ENCODE measurements around the gene SHROOM2.

Gene SHROOM2

DNA sequence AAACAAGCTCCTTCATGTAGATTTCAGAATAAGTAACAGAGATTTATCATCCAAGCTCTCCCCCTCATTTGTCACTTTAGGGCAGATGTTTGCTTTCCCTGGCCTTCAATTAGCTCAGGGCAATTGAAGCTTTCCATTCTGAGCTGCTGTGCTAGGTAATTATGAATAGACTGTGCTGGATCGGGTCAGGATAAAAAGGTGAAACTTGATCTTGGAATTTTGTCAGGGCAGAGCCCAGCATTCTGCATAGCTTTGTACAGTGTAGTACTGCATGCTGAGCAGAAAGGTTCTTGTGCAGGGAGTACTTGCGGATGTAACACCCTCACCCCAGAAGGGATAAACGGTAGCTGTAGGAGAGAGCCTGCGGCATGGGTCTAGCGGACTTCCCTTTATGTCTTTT lies 116.9 kb downstream of the SHROOM2 start:
- no peak for DNase-seq

DNA sequence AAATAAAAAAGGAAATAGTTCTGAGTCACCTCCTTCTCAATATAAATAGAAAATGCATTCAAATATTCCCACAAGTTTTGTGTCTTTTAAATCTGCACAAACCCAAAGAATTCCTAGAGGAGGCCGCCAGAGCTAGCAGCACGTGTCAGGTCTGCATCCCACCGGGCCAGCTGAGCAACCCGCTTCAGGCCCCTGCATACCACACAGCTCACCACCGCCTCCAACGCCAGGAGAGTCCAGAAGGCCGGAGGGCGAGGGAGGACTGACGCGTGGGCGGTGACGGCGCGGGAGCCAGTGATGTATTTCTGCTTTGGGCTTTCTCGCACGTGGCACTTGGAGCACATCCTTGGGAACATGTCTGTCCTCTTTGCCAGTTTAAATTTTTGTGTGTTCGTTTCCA lies 119.1 kb downstream of the SHROOM2 start:
- DNase-seq = no peak

DNA sequence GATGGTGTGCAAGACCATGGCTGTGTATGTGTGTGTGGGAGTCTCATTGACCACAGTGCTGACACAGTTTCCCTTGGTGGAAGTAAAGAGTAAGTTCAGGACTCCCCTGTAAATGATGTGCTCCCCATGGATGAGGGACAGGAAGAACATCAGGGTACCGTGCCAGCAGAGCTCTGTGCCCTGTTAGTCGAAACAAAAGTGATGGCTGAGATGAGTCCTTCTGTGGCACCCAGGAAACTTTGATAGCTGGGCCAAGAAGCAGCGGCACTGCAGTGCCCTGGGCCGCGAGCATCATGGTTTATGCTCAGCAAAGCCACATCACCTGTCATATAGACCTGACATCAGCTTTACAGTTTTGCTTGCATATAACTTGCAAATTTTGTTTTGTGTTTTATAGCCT lies 119.5 kb downstream of the SHROOM2 start:
- DNase-seq = no peak

DNA sequence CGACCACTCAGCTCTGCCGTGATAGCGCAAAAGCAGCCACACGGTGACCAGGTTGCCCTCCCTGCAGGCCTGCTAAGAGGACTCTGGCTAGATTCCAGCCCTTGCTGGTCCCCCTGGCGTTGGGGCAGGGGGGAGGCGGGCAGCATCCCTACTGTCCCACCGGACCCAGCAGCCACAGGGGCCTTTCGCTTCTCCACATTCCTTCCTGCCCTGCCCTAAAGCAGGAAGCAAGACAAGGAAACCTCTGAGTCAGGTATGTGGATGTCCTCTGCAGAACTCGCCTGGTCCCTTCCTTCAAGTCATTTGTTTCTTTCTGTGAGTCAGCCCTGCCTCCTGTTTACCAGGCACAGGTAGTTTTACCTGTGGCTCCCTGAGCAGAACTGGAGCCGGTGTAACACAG lies 120.7 kb downstream of the SHROOM2 start:
- DNase-seq = no peak

DNA sequence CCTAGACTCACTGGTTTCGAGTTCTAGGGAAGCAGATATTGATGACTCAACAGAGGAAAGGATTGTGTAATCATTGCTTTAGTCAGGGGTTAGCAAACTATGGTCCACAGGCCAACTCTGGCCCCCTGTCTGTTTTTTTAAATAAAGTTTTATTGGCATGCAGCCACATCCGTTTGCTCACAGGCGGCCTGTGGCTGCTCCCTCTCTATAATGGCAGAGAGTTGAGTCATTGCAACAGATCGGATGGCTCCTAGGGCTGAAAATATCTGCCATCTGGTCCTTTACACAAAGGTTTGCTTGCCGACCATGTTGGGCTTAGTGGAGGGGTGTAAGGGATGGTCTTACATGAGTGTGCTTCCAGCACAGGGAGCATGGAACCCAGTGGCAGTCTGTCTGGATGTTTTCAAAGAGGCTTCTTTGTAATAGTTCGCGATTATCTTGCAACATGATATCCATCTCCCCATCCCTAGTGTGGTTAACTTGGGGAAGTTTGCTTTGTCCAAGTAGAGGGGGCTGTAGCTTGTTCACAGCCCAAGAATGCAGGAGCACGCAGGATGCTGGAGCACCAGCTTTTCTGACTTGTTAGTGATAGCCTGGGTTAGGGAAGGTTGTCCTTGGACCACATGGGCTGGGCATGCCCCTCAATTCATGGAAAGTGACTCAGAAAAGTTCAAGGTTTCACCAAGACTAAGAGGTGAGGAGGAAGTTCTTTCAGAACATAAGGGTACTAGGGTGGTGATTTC lies 121.6 kb downstream of the SHROOM2 start:
- no peak for DNase-seq

DNA sequence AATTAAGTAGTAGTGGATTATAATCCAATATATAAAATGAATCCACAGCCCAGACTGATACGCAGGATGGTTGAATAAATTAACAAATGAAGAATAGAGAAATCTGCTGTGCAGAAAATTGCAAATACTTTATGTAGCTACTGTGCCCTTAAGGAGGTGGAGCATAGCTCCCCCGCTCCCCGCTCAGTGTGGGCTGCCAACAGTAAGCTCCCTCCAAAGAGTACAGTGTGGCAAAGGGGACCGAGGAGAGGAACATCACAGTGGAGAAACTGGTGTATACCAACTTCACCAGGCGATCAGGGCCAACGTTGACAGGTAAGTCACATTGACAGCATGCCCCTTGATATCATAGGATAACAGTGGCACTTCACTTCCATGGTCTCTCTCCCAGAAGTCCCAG lies 123.0 kb downstream of the SHROOM2 start:
- DNase-seq = no peak

DNA sequence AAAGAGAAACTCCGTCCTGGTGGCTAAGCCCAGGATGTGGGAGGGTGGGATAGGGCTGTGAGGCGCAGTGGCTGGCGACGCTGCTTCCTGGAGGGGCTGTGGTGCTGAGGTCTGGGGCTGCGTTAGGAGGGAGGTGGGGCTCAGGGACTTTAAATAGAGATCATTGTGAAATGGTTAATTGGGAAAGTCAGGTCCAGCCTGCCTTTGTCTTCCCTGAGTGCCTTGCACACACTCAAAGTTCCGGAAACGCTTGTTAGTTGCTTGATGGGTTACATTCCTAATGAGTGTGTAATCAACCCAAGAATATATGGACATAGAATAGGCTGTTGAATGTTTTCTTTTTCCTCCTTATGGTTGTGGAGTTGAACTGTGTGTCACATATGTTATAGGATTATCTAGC lies 125.3 kb downstream of the SHROOM2 start:
- no peak for DNase-seq

DNA sequence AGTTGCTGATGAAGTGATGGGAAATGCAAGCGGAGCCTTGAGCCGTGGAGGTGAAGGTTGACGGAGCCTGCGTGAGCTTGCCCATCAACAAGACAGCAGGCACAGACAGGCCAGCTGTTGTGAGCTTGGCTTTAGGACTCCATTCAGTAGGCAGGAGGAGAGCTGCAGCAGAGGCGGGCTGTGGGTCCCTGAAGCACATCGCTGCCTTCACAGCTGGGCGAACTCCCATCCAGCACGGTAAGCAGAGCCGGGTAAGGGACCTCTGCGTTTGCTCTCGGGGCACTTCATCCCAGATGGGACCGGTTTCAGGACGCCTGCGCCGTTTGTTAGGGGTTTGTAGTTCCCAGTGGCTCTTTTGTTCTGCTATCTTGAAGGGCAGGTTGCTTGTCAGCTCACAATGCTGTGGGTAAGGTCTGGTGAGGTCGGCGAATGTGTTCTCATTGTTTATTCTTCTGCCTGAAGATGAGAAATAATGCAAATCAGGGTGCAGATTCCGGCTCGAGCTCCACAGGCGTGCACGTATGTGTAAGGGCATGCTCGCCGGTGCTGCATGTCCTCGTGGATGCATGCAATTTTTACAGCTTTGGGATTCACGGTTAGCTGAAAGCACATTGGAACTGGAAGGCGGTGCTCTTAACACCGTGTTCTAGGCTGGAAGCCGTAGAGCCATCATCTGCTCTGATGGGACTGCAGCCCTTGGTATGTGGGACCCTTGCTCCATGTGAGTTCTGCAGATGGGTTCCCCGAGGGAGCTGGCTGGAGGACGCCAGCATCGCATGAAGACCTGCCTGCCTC lies 126.3 kb downstream of the SHROOM2 start:
- peak; percentile 1 for DNase-seq

DNA sequence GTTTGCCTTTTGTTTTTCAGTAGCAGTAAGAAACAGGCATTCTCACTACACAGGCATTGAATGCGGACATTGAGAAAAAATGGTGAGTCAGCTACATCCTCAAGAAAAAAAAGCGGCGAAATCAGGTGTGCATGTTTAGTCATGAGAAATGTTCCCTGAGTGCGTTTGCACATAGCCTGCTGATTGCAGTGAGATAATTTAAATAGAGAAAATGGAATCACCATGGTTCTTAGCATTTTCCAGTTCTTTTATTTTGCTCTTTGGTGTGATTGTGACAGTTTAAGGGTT lies 126.9 kb downstream of the SHROOM2 start:
- DNase-seq = no peak

DNA sequence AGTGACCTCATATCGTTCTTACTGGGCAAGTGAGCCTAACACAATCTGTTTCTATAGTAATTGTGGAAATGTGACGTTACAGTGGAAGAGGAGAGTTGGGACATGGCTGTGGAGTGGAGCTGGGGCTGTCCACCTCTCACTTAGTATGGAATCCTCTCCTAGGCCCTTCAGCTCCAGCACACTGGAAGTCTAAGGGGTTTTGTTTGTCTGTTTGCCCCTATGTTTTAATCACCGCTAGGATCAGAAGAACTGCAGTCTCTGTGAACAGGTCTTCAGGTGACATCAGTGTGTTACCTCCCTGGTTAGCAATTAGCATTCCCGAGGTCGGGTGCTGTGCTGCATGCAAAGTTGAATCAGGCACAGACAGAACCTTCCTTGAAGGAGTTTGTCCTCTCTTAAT lies 131.6 kb downstream of the SHROOM2 start:
- DNase-seq = no peak

DNA sequence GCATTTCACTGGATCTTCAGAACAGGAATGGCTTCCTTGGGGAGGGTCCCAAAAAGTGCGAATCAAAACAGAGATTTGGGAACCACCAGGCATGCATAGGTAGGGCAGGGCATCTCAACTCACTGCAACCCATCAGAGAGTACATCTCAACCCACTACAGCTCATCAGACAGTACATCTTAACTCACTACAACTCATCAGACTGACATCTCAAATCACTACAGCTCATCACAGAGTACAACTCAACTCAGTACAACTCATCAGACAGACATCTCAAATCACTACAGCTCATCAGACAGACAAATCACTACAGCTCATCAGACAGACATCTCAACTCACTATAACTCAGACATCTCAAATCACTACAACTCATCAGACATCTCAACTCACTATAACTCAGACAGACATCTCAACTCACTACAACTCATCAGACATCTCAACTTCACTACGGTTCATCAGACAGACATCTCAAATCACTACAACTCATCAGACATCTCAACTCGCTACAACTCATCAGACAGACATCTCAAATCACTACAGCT lies 133.5 kb downstream of the SHROOM2 start:
- no peak for DNase-seq

DNA sequence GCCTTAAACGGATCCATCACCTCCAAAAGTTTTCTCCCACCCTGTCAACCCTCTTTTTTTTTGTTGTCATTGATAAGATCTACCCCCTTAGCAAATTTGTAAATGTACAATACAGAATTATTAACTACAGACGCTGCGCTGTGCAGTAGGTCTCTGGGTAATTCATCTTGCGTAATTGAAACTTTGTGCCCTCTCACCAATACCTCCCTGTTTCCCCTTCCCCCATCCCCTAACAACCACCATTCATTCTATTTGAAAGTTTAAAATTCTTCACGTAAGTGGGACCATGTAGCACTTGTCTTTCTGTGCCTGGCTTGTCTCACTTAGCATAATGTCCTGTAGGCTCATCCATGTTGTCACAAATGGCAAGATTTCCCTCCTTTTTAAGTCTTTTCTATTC lies 135.2 kb downstream of the SHROOM2 start:
- no peak for DNase-seq

DNA sequence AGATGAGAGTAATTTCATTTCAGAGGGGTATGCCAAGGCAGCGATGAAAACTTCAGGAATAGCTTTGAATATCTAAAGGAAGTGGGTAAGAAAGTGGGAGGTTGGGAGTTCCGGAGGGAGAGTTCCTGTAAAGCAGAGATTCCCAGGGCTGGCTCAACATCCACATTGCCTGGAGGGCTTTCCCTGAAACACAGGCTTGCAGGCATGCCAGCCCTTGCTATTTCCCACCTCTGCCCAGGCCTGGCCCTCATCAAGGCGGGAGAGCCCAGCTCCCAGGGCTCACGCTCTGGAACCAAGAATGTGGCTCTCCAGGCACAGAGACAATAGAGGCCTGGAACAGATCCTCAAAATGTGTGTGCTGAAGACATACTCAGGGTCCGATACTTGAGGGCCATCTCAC lies 137.1 kb downstream of the SHROOM2 start:
- DNase-seq = no peak

DNA sequence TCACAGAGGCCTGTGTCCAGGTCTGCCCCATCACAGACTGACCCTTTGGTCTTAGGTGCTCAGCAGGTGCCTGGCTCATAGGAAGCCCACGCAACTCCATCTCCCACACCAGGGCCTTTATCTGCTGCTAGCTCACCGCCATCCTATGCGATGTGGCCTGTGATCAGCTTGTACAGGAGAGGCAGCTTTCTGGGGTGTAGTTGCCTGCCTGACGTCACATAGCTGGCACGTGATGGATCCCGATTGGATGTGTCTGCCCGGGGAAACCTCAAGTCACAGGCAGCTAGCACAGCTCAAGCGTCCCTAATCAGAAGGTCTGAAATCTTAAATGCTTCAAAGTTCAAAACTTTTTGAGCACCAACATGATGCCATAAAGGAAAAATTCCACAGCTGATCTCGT lies 139.8 kb downstream of the SHROOM2 start:
- no peak for DNase-seq

DNA sequence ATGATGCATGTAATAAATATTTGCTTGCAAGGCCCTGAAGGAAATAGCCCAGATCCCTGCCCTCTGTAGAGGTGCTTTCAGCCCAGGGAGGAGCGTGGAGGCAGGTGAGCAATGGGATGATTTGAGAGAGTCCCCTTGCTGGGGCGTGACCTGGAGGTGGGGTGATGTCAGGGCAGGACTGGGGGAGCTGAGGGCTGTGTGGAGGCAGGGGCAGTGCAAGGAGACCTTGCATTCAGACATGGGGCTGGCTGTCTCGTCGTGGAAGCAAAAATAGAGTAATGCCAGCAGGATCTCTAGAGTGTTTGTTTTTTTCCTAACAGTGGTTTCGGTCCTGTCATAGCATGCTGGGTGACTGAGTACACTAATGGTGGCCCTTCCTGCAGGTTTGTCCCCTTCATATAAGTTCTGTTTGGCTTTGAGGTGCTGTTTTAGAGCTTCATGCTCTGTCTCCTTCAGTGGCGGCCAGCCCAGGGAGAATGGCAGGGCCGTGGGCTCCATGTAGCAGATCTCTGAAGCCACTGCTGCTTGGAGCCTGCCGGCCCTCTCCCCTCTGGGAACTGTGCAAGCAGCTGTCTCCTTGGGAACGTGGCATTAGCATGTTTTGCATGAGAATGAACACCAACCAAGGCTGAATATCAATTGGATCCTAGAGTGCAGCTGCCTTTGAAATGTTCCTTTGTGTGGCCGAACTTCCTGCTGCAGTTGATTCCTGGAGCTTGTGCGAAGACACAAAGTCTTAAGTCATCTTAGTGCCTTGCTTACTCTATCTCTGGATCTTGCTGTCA lies 141.7 kb downstream of the SHROOM2 start:
- no peak for DNase-seq

DNA sequence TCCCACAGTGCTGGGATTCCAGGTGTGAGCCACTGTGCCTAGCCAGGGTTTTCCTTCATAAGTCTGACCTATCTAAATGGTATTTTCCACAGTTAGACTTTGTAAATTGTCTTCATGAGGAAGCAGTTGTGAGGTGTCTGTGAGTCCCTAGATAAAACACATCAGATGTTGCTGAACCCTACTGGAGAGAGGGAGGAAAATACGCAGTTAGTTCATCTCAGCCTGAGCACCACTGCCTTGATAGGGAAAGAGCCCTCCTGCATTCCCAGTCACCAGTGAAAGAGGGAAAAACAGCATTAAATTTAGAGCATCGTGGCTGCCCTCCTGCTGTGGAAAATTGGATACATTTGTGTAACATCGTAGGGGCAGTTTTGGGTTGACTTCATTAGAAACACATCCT lies 149.2 kb downstream of the SHROOM2 start:
- DNase-seq = no peak

DNA sequence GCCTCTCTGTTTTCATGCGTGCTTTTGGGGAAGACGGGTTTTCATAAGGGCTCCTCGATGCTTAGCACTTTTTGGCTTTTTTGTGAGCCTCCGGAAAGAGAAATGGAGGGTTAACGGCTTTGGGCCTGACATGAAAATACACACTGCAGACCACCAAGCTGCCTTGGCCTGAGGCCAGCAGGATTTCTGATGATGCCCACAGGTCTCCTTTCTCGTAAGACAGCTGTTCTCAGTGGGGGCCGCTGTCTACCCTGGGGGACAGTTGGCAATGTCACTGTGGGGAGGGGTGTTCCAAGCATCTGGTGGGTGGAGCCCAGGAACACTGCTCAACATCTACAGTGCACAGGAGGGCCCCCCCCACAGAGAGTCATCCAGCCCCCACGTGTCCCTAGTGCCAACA lies 151.5 kb downstream of the SHROOM2 start:
- no peak for DNase-seq

DNA sequence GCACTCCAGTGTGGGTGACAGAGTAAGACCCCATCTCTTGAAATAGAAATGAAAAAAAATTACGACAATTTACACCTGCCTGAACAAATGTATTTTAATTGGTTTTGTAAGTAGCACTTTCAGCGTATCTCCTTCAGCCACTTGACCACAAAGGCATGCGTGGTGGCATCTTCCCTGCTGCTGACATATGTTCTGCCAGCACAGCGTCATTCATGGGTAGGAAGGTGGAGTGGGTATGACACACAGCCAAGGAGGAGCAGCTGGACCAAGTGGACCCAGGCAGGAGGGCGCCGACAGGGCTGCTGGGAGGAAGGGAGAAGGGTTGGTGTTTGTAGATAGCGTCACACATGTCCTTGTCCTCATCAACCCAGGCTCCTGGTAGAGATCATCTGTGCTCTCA lies 152.3 kb downstream of the SHROOM2 start:
- no peak for DNase-seq

DNA sequence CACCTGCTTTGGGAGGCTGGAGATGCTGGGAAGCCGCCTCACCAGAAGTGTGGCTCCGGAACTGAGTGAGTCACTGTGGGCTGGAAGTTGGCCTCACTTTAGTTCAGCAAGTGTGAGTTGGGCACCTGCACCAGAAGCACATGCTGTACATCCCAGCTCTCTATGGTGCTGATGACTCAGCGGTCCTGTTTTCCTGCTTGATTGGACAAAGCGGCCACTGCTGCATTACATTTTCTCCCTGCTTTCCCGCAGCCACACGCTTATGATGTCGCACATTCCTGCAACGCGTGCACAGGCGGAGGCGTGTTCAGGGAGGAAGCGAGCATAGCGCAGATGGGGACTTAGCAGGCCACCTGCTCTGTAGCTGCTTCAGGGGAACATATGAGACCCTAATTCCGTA lies 154.2 kb downstream of the SHROOM2 start:
- no peak for DNase-seq

DNA sequence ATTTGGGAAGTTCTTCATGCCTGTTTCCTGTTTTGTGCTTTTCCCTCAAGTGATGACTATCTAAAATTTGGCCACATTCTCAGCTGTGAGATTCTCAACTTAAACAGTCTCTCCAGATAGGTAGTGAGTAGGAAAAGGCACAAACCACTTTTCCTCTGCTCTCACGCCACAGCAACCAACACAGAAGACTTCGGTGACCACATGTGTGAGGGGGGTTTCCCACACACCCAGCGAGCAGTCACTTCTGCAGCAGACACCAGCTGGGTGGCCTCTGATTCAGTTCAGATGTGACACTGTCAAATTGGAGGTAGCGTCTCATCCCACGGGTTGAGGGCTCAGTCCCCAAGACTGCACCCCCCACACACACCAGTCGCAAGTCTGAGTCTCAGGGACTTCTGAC lies 155.9 kb downstream of the SHROOM2 start:
- no peak for DNase-seq

DNA sequence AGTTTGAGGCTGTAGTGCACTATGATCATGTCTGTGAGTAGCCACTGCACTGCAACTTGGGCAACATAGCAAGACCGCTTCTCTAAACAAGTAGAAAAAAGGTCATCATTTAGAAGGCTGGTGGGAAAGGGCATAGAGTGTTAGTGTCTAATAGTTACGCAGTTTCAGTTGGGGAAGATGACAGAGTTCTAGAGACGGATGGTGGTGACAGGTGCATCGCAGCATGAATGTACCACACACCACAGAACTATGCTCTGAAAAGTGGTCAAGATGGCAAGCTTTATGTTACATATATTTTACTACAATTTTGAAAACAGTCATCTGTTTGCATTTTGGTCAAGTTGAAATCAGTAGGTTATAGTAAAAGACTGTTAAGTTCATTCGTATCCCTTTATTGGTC lies 157.2 kb downstream of the SHROOM2 start:
- no peak for DNase-seq

DNA sequence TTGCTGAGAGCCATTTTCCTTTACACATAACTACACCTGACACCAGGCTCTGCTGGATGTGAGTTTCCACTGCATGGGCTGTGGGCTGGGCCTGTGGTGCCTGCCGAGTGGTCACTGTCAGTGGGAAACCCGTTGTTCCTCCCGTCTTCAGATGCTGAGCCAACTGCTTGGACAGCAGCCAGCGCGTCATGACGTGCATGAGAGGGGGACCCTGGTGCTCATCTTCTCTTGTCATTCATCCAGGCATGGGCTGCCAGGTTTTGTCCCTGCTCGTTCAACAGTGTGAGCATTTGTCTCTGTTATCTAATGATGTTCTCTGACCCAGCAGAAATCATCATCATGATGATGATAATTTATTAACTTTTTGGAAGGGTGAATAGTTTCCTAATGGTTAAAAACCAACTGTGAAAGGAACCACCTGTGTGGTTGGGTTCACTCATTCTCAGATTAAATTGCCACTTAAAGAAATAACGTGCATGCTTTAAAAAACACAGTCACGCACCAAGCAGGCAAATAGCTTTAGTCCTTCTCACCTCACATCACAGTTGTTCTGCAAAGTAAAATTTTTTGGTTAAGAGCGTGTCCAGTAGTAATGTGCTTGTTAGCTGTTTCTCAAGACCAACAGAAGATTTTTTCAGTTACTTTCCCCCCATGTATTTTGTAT lies 161.0 kb downstream of the SHROOM2 start:
- no peak for DNase-seq

DNA sequence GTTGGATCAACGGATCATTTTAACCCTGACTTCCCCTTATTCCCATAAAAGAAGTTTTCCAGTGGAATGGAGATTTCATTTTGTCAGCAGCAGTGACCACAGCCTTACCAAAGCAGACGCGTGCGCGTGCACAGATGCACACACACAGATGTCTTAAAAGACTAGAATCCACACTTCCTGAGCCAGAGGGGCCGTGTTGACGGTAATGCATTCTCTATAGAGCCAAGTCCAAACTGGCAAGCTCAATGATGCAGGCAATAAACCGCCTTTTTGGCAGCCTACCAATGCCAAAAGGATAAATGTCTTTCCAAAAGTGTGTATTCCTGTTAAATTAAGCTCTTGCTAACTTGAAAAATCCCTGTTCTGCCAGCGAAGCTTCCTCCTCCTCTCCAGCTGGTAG lies 162.2 kb downstream of the SHROOM2 start:
- DNase-seq = no peak
